Measurements from ENCODE around the gene TRABD2B.

The TRABD2B gene

DNA sequence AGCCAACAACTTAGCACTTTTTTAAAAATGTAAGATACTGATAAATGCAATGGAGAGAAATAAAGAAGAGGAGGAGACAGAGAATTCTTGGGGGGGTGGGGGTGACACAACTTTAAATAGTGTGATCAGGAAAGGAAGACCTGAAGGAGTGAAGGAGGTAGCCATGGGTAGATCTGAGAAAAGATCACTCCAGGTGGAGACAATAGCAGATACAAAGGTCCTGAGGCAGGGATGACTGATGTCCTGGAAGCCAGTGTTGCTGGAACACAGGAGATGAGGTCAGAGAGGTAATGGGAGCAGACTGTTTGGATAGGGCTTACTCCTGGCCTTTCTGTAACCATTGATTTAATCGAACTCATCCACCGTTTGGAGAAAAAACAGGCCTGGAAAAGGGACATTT is 24.6 kb upstream of the TRABD2B start:
- no peak for DNase-seq (ENCODE audit: low spot score)

DNA sequence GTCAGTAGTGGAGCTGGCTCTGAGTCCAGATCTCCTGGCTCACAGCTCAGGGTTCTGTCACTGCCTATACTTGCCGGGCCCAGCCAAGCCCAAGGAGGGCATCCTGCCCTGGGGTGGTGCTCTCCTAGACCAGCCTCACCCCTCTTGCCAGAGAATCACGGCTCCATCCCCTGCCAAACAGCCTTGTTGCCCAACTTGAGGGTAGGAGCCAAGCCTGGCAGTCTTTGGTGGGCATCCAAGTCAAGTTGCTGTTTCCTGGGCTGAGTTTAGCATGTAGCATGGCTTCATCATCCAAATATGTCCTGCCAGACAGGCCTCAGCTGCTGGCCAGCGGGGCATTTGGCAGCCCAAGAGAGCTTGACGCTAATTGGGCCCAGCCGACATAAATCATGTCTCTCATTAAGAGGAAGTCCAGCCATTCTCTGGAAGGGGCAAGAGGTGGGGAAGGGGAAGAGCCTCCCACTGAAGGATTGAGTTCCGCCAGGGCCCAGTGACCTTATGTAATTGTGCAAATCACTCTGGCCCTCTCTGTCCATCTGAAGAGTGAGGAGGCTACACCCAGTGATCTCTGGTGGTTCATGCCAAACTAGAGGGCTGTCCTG is 22.6 kb upstream of the TRABD2B start:
- DNase-seq (ENCODE audit: low spot score): peak; percentile 51

DNA sequence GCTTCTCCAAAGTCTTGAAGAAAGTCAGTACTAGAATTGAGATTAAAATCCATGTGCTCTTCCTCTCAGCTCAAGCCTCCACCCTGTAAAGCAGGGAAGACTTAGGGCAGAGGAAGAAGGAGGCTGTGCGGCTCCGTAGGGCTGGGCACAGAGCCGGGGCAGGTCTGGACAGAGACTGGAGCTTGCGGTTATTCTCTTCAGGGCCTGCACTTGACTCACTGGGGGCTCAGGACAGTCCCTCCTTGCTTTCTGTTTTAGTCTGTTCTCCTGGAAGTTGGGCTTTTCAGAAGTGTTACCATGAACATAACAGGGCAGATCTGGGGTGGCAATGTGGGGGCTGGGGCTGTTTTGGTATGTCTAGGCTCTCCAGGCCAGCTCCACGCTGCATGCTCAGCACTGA is 21.6 kb upstream of the TRABD2B start:
- DNase-seq (ENCODE audit: low spot score): no peak

DNA sequence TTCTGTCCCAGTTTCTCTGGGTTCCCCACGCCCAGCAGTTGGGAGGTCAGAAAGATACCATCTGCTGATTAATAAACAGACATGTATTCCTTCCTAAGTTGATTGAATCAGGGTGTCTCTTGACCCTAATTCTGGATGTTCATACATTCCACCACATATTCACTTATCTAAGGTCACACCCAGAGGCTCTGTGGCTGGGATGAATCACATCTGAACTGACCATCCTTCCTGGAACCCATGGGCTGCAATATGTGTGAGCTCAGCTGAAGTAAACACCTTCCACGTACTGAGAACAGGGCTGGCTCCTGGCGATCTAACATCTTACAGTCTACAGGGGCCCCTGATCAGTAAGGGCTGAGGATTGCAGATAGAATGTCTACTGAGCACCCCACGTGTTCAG is 20.5 kb upstream of the TRABD2B start:
- peak; percentile 37 for DNase-seq (ENCODE audit: low spot score)

DNA sequence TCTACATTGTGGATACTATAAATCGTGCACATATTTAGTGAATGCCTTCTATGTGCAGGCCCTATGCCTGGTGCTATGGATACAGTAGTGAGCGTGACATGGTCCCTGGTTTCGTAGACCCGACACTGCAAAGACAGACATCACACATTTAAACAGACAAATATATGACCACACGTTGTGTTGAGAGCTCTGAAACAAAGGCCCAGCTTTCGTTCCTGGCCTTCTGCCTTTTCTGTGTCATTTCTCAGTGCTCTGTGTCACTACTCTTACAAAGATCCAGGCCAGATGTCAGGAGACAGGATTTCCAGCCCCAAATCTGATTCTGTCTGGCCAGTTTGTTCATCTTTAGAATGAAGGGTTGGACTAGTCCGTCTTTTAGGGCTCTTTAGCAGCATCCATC is 19.3 kb upstream of the TRABD2B start:
- no peak for DNase-seq (ENCODE audit: low spot score)

DNA sequence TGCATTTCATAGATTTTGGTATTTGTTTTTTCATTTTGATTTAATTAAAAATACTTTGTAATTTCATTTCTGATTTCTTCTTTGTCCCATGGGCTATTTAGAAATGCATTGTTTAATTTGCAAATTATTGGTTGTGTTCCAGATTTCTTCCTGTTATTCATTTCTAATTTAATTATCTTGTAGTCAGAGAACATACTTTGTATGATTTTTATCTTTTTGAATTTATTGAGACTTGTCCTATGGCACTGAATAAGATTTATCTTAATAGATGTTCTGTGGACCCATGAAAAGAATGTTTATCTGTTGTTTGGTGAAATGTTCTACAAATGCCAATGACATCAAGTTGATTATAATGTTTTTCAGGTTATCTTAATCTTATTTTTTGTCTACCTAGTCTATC is 16.1 kb upstream of the TRABD2B start:
- DNase-seq (ENCODE audit: low spot score): no peak

DNA sequence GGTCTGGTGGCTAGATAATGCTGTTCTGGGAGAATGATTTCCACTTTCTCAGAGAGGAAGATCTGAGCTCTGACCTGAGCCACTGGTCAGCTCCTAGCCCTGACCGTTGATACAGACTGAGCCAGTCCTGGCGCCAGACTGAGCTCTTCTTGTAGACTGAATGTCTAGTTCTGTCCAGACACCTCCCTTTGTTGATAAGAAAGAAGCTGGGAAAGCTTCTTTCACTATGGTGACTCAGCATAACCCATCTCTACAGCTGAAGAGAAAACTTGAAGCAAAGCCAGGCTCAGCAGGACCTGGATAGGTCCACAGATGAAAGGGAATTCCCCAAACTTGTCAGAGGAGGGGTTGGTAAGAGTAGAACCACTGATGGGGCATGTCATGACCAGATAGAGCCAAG is 9.9 kb upstream of the TRABD2B start:
- no peak for DNase-seq (ENCODE audit: low spot score)

DNA sequence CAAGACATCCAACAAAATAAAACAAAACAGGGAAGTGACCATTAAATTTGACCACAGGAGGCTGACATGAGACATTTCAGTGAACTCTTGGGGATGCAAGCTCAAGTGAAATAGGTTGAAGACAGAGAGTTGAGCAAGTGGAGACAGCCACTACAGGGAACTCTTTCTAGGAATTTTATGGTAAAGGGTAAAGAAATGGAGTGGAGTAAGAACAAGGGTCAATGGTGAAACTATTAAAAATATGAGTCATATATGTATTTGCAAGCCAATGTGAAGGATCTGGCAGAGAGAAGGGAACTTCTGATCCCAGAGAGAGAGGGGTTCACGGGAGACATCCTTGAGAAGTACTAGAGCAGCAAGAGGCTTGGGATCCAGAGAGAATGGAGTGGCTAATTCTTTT is 9.1 kb upstream of the TRABD2B start:
- DNase-seq (ENCODE audit: low spot score): no peak

DNA sequence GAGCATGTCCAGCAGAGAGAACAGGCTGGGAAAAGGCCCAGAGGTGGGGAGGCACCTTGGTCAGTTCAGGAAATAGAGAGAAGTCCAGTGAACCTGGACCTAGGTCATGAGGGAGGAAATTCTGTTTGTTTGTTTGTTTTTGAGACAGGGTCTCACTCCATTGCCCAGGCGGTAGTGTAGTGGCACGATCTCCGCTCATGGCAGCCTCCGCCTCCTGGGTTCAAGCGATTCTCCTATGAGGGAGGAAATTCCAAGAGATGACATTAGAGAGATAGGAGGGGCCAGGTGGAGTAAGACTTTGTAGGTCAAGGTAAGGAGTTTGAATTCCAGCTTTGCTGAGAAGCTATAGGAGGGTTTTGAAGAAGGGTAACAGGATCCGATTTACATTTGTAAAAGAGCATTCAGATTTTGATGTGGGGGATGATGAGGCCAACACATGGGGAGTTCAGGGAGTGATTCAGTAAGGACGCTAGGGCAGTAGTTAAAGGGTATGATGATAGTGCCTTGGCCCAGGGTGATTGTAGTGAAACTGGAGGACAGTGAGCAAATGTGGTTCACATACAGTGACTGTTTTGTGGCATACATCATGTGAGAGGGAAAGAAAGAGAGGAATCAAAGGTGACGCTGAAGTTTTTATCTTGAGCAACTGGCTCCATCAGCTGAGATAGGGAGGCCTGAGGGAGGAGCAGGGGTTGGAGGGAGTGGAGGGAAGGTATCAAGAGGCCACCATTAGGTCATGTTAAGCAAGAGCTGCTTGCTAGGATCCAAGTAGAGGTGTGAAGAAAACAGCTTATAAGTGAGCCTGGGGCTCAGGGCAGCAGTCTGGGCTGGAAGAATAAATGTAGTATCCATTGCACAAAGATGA is 8.3 kb upstream of the TRABD2B start:
- no peak for DNase-seq (ENCODE audit: low spot score)

DNA sequence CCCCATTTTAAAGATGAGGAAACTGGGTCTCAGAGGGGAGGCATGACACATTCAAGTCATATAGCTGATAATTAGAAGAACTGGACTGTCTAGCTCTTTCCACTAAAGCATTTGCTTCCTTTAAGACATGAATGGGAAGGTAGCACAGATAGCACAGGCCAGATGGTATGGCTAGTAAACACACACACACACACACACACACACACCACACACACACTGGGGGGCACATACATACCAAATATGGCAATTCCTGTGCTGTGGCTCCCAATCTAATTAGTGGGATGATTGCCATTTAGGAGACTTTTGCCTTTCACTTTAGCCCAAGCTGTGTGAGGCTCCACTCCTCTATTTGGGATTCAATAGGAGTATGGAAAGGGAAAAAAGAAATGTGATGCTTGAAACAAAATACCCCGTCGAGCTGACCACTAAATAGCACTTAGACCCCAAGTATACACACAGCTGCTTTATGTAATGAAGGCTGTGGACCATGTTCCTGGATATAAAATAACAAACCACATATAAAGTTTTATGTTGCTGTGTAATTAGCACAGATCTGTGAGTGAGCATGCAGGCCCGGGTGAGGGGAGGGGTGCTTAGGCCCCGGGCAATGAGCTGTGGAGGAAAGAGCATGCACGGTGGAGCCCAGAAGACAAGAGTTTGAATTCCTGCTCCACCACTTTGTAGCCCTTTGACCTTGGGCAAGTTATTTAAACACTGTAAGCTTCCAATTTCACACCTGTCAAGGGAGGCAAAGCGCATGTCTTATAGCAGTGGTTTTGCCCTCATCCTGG is 6.8 kb upstream of the TRABD2B start:
- DNase-seq (ENCODE audit: low spot score): no peak

DNA sequence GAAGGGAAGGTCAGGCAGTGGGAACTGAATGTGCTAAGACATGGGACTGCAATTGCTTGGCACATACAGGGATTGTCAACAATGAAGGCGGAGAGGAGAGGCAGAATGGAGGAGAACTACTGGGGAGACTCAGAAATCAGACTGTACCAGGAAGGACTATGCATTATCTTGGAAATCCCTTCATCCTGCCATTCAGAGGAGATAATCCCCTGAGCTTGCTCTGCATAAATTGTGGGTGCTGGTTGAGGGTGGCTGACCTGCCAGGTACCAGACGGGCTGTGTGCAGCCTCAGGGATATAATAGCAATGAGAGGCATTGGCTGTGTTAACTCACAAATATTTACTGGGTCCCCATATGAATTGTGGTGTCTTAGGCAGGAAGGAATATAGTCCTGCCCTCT is 5.0 kb upstream of the TRABD2B start:
- no peak for DNase-seq (ENCODE audit: low spot score)

DNA sequence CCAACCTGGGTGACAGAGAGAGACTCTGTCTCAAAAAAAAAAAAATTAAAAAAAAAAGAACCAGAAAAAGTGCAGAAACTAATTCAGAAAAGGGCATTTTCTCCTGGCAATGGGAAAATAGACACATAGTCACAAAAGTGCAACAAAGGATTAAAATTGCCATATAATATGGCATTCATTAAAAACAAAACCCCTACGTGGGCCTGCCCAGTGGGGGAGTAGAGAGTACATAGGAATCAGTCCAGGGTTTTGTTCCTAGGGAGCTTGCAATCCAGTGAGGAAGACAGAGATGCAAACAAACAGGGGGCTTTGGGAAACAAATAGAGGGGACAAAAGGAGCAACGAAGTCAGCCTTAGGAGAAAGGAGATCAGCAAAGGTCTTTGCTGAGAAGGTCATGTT is 4.5 kb upstream of the TRABD2B start:
- no peak for DNase-seq (ENCODE audit: low spot score)

DNA sequence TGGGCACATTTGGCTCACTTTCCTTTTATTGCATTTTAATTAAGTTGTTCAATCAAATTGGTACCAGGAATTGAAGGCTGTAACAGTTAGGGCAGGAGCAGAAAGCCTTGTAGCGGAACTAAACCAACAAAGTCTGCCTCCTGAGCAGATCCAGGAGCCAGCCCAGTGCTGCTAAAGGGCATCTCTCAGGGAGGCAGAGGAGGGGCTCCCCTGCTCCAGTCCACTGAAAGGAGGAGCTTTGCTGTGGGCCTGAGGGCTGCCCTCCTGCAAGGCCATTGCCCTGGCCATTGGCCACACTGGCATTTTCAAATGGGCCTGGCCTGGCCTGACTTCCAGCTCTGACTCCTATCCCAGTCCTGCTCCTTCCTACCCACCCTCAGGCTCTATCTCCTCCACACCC is 3.7 kb upstream of the TRABD2B start:
- no peak for DNase-seq (ENCODE audit: low spot score)

DNA sequence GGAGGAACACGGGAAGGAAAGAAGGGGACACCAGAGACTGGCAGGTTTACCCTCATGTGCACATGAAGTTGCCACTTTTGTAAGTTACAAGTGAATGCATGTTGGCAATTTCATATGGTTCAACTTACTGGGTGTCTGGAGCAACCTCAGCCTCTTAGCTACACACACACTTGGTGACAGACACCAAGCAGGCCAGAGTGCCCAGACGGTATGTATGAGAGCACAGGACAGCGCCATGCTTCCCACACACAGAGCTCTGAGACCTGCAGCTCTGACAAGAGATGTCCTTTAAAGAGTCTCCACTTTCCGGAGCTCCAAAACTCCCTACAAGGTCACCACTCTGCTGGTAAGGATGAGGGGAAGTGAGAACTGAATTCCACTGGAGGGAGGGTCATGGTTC is 1.9 kb upstream of the TRABD2B start:
- no peak for DNase-seq (ENCODE audit: low spot score)

DNA sequence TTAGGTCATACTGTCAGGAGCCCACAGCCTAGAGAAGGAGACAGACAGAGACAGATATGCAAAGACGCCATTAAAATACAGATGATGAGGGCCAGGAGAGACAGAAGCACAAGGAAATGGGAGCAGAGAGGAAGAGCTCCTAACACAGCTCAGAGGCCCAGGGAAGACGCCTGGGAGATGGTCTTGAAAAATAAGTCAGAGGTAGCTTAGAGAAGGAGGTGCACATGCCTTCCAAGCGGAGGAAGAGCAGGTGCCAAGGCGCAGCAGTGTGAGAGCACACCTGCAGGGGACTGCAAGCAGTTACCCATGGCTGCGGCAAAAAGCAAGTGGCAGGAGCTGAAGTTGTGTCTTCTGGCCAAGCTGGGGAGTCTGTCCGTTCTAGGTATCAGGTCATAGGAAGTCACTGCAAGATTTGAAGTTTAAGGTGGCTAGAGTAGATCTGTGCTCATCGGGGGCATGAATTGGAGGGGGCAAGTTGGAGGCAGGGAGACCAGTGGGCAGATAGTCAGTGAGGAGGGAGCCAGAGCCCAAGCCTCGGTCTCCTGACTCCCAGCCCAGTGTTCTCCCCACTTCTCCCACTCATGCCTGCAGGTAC is 1.3 kb upstream of the TRABD2B start:
- DNase-seq (ENCODE audit: low spot score): no peak

DNA sequence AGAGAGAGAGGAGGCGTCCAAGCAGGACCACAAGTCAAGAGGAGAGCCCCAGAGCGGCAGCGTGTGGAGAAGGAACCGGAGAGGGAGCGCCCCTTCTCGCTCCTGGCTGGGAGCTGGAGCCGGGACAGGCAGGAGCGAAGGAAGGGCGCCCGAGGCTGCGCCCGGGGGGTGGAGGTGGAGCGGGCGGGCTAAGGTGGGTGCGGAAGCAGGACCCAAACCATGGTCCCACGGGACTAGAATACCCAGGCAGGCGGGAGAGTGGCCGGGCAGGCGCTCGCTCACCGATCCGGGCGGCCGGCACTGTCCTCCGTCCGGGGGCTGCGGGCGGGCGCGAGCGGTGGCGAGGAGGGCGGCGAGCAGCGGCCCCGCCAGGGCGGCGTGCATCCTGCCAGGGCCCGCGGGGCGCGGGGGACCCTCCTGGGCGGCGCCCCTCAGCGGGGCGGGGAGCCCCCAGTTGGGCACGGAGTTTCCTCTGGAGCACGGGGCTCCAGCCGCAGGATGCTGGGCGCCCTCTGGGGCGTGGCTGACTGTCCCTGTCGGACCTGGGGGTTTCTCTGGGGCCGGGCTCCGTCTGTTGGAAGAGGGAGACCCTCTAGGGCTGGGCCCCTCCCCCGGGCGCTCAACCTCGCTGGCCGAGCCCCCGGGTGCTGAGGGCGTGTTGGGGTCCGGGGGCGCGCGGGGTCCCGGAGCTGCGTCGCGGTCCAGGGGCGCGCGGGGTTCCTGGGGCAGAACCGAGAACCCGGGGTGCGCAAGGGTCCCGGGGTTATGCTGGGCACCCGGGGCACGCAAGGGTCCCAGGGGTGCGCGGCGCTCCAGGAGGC is 569 bp downstream of the TRABD2B start:
- DNase-seq (ENCODE audit: low spot score): peak; percentile 39

DNA sequence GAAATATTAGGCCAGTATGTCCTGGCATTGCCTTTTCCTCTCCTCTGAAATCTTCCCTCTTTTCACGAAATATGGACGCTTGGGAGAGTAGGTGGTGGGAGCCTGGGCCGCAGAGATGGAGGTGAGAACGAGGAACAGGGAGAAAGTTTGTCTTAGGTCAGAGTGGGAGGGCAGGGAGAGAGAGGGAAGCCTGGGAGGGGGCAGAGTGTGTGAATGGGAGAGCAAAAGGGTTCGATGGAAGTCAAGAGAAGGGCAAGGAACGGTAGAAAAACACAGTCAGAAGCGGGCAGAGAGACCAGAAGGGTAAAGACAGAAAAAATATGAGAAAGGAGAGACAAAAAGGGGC is 1.2 kb downstream of the TRABD2B start:
- DNase-seq (ENCODE audit: low spot score): no peak

DNA sequence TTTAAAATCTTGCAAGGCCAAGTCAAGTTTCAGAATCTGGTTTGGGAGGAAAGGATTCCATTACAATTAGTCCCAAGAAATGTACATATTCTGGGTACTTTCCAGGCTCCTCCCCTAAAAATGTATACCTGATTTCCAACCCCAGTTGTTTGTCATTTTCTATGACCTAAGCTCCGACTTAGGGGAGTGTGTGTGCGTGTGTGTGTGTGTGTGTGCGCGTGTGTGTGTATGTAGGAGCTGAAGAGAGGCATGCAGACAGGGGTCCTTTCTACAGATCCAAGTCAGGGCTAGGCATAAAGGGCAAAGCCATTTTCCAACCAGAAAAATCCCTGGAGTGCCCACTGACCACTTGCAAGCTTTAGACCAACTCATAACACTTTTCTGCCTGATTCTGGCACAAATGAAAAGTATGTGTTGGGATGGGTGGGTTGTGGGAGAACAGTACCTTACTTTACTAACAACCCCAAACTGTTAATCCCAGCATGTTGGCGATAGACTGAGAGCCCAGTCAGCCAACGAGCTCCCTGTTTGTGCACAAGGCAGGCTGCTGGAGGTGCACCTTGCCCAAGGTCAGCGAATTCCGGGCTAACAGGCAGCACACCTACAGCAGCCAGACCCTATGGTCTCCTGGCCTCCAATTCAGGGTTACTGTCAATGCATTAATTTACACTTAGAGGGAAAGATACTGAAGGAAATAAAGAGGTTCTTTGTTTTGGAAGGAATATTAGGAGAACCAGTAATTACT is 1.7 kb downstream of the TRABD2B start:
- DNase-seq (ENCODE audit: low spot score): no peak

DNA sequence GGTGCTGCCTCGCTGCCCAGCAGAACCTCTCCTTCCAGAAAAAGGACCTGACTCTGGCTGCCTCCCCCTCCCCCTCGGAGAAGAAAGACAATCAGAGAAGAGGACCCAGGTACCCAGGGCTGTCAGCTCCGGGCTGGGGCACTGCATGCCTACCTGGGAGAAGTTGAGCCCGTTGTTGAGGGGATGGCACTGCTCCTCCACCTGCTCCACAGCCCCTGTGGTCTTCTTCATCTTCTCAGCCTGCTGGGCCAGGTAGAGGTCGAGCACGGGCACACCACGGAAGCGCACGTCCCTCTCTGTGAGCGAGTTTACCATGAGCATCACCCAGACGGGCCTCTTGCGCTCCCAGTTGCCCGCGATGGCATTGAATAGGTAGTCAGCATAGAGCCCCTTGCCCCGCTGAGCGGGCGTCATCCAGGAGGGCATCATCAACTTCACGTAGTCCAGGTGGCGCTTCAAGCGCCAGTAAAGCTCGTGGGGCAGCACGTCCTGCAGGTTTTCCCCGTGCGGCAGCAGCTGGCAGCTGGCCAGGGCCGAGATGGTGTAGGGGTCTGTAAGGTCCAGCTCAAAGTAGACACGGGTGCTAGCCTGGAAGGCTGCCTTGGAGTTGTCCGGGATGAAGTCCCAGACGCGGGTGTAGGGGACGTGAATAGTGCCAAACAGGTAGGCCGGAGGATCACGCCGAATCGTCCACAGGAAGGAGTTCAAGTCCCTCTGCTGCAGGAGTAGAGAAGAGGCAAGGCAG is 3.1 kb downstream of the TRABD2B start:
- no peak for DNase-seq (ENCODE audit: low spot score)

DNA sequence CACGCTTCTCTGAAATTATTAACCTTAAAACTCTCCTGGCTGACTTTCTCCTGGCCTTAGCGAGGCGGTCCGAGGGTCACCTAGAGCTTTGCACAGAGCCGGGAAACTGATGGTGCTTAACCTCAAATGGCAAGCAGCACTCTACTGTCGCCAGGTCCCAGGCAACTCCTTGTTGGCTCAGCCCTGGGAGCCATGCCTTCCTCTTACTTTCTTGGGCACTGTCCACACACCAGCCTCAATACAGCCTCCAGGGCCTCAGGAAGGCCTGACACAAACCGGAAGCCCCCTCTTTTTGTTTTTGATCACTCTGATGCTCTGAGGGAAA is 3.8 kb downstream of the TRABD2B start:
- no peak for DNase-seq (ENCODE audit: low spot score)
